Measurements from ENCODE around the gene QRSL1.

The QRSL1 gene

DNA sequence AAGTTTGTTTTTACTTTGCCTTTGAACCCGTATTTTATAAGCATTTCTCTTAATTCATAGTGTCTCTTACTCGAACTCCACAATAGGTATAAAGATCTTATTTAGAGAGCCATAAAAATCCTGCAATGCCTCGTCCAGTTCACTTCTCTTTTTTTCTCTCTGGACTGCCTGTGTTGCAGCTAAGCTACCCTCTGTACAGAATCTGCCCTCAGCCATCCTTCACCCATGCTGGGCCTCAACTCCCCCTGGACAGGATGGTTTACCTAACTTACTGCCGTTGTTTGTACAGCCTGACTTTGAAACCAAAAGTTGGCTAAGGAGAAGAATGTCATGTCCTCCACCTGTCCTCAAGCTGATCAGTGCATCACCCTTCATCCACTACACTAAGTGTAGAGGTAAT, 10.4 kb downstream of the QRSL1 start:
- H3K9me3 Mint-ChIP-seq, result no peaks in the 10 kb centered on the region
- H3K27ac Mint-ChIP-seq, result no peak overlapping the region
- DNase-seq (no peak), ATAC-seq (no peak)
- H3K27me3 Mint-ChIP-seq, result no peaks in the 10 kb centered on the region
- peaks cover 30% of the 10 kb centered on the region for H3K4me1 Mint-ChIP-seq
- no peak overlapping the region for H3K4me3 Mint-ChIP-seq

DNA sequence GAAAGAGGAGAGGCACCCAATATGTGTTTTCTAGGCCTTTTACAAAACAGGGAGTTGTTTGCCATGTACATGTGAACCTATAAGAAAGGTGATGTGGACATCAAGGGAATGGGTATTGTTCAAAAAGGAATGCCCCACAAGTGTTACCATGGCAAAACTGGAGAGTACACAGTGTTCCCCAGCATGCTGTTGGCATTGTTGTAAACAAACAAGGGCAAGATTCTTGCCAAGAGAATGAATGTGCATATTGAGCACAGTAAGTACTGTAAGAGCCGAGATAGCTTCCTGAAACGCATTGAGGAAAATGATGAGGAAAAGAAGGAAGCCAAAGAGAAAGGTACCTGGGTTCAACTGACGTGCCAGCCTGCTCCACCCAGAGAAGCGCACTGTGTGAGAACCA, 13.1 kb downstream of the QRSL1 start:
- Mint-ChIP-seq H3K9me3 (no peaks in the 10 kb centered on the region), H3K27me3 (no peaks in the 10 kb centered on the region), H3K27ac (peak overlapping the region in 1 of 2 donors; percentile 74), H3K4me3 (no peak overlapping the region), H3K4me1 (peaks cover 21% of the 10 kb centered on the region)
- no peak for DNase-seq
- ATAC-seq, result no peak

DNA sequence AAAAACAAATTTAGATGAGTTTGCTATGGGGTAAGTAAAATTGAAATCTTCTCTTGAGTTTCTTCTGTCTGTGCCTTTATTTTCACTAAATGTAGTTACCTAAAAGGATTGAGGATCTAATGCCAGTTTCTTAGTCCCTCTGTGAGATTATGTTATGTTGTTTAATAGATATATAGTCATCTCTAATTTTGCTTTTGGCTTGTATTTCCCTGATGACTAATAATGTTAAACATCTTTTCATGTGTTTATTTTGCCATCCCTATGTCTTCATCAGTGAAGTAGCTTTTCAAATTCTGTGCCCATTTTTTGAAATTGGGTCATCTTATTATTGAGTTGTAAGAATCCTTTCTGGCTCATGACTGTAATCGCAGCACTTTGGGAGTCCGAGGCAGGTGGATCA, 13.7 kb downstream of the QRSL1 start:
- DNase-seq, result no peak
- peaks cover 15% of the 10 kb centered on the region for H3K4me1 Mint-ChIP-seq
- no peaks in the 10 kb centered on the region for H3K9me3 Mint-ChIP-seq
- H3K27me3 Mint-ChIP-seq, result no peaks in the 10 kb centered on the region
- H3K4me3 Mint-ChIP-seq, result no peak overlapping the region
- H3K27ac Mint-ChIP-seq, result no peak overlapping the region
- no peak for ATAC-seq

DNA sequence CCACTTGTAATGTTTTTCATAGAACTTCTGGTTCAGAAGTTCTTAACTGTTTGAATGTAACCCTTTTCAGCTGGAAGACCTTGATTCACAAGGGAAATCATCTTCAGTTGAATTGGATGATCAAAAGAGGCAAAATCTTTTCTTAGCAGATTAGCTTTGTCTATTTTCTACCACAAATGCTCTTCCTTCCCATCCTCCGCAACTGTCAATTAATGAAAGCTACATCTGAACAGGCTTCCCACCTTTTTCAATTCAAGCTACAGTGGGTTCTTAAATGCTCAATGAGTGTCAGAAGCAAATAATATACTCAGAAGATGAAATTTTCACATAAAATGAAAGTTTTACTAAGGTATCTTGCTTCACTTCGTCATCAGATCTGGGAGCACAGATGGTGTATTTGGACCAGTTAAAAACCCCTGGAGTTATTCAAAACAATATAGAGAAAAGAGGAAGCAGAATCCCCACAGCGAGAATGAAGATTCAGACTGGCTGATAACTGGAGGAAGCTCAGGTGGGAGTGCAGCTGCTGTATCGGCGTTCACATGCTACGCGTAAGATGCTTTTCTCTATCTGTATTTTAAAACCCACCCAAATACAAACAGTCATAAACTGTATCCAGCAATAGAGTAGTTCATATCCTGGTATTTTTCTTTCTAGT, 19.4 kb downstream of the QRSL1 start:
- Mint-ChIP-seq H3K4me3 (no peak overlapping the region), H3K4me1 (no peaks in the 10 kb centered on the region), H3K9me3 (no peaks in the 10 kb centered on the region), H3K27ac (no peak overlapping the region), H3K27me3 (no peaks in the 10 kb centered on the region)
- DNase-seq, result no peak
- ATAC-seq, result no peak

DNA sequence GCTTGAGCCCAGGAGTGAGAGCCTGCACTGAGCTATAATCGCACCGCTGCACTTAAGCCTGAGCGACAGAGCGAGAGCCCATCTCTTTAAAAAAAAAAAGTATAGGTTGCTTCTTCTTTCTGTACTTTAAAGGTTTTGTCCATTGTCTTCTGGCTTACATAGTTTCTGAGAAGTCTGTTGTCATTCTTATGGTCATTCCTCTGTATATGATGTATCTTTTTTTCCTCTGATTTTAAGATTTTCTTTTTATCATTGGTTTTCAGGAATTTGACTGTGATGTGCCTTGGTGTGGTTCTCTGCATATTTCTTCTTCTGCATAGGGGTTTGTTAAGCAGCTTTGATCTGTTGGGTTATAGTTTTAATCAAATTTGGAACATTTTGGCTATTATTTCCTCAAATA, 29.1 kb downstream of the QRSL1 start:
- Mint-ChIP-seq H3K4me3 (no peak overlapping the region), H3K27me3 (no peaks in the 10 kb centered on the region), H3K4me1 (peaks cover under 1% of the 10 kb centered on the region), H3K27ac (no peak overlapping the region), H3K9me3 (peaks cover 11 to 17% of the 10 kb centered on the region in 2 donors)
- DNase-seq, result no peak
- no peak for ATAC-seq

DNA sequence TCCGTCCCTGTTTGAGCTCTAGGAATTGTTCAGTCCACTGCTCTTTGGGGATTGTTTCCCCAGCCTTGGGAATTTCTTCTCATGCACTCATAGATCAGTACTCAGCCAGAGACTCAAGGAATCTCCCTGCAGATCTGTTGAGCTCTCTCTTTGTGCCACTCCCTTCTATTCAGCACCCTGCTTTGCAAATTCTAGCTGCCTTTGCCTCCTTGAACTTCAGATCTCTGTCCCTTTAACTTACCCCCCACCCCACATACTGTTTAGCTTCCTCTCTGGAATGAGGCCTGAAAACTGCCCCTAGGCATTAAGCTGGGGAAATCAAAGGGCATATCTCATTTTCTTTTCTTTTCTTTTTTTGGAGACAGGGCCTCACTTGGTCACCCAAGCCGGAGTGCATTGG, 30.5 kb downstream of the QRSL1 start:
- ATAC-seq (no peak), DNase-seq (no peak)
- Mint-ChIP-seq H3K27ac (no peak overlapping the region), H3K9me3 (peaks cover 11 to 17% of the 10 kb centered on the region in 2 donors), H3K4me3 (no peak overlapping the region), H3K27me3 (no peaks in the 10 kb centered on the region), H3K4me1 (peaks cover 6% of the 10 kb centered on the region)

DNA sequence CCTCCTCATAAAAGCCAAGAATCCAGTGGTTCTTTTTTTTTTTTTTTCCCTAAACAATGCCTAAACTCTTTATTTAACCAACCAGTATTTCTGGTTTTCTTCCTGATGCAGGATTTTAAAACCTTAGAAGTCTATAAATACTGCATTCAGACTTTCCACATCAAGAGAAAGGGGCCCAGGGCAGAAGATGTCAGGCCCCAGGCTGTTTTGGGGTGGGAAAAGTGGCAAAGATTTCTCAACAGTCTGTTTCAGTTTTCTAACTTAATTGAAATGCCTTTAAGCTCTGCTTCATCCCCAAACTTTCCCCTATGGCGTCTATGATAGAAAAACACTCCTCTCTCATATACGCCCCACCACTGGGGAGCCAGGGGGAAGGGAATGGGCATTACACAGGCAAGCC, 33.1 kb downstream of the QRSL1 start:
- Mint-ChIP-seq H3K27ac (no peak overlapping the region), H3K9me3 (peaks cover 7 to 11% of the 10 kb centered on the region in 2 donors), H3K4me1 (peaks cover 6% of the 10 kb centered on the region), H3K27me3 (no peaks in the 10 kb centered on the region), H3K4me3 (no peak overlapping the region)
- no peak for DNase-seq
- no peak for ATAC-seq

DNA sequence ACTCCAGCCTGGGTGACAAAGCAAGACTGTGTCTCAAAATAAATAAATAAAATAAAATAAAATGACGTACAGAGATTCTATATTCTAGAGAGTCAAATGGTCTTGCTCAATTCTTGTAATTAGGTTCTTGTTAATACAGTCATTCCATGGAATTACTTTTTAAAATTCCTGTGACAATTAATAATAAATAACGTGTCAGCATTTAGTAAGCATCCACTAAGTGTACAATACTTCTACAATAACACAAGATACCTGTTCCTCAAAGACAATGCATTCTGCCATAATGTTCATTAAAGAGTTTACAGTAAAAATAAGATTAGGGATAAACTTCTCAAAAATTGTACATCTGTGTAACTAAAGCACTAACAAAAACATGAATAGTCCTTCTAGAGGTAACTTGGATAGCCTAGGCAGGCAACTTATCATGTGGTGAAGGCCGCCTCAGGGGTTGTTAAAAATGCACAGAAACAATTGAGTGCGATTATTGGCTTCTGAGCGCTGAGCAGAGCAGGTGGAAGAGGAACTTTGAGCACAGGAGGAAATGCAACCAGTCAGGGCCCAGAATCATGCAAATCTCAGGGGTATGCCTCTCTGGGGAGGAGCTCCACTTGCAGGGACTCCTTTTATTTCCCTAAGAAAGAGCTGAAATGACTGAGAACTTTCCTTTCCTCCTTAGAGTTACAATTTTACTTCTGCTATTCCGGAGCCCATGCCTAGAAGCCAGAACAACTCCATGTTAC, 37.1 kb downstream of the QRSL1 start:
- ATAC-seq (no peak), DNase-seq (no peak)
- Mint-ChIP-seq H3K27ac (no peak overlapping the region), H3K4me1 (peaks cover 6% of the 10 kb centered on the region), H3K4me3 (no peak overlapping the region), H3K9me3 (no peaks in the 10 kb centered on the region), H3K27me3 (no peaks in the 10 kb centered on the region)

DNA sequence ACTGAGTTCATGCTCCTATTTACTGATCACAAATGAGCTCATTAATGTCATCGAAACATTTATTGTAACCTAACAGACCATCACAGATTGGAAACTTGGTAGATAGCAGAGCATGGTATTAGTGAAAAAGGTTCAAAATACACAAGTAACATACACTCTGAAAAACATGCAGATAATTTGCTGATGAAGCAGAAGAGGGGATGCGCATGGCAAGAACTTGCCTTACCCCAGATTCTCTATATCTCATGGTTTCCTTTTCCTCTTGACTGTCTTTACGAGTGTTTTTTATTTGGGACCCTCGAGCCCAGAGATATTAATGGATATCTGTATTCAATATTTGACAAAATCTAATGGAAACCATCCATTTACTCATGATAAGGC, 37.6 kb downstream of the QRSL1 start:
- Mint-ChIP-seq H3K27ac (no peak overlapping the region), H3K4me3 (no peak overlapping the region), H3K27me3 (no peaks in the 10 kb centered on the region), H3K9me3 (no peaks in the 10 kb centered on the region), H3K4me1 (peaks cover 6% of the 10 kb centered on the region)
- ATAC-seq, result no peak
- DNase-seq, result no peak

DNA sequence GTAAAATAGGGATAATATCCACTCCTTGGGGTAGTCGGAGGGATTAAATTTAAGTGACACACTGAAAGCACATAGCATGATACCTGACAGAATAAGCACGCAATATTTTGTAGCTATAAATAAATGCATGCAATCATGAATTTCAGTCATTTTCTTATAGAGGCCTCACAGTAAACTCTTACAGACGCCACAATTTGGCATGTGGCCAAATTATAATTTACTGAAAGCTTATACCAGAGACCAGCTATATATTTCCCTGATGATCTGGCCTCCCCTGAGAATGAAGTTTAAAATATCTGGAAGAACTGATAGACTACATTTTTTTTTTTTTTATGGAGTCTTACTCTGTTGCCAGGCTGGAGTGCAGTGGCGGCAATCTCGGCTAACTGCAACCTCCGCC, 40.9 kb downstream of the QRSL1 start:
- no peak for ATAC-seq
- no peaks in the 10 kb centered on the region for H3K4me1 Mint-ChIP-seq
- H3K9me3 Mint-ChIP-seq, result no peaks in the 10 kb centered on the region
- no peak overlapping the region for H3K27ac Mint-ChIP-seq
- no peak overlapping the region for H3K4me3 Mint-ChIP-seq
- H3K27me3 Mint-ChIP-seq, result no peaks in the 10 kb centered on the region
- DNase-seq, result no peak

DNA sequence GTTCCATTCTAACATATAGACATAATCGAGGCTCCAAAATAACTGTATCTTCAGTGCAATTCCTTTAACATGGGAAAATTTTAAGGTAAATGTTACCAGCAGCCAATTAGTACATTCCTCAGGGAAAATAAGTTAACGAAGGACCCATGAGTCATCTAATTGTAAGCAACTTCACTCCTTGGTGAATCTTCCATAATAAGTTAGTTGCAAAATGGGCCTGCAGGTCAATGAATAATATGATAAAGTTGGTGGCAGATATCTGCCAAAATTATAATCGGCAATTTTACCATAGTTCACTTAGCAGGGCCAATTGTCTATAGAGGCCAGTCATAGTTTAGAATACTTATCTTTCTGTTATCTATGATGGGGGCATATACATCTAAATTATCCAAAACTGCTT, 42.3 kb downstream of the QRSL1 start:
- no peak overlapping the region for H3K27ac Mint-ChIP-seq
- H3K9me3 Mint-ChIP-seq, result no peaks in the 10 kb centered on the region
- H3K4me3 Mint-ChIP-seq, result no peak overlapping the region
- ATAC-seq (no peak), DNase-seq (no peak)
- no peaks in the 10 kb centered on the region for H3K4me1 Mint-ChIP-seq
- no peaks in the 10 kb centered on the region for H3K27me3 Mint-ChIP-seq

DNA sequence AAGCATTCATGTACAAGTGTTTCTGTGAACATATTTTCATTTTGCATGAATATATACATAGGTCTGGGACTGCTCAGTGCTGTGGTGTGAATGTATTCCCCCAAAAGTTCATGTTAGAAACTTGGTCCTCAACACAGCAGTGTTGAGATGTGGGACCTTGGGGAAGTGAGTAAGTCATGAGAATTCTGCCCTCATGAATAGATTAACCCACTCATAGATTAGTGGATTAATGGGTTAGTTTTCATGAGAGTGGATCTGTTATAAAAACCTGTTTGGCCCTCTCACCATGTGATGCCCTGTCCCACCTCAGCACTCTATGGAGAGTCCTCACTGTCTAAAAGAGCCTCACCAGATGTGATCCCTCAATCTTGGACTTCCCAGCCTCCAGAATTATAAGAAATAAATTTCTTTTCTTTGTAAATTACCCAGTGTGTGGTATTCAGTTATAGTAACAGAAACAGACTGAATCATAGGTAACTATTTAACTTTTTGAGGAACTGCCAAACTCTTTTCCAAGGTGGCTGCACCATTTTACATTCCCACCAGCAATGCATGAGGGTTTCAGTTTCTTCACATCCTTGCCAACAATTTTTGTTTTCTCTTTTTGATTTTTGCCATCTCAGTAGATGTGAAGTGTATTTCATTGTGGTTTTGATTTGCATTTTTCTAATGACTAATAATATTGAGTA, 45.3 kb downstream of the QRSL1 start:
- ATAC-seq (no peak), DNase-seq (no peak)
- no peaks in the 10 kb centered on the region for H3K27me3 Mint-ChIP-seq
- no peaks in the 10 kb centered on the region for H3K4me1 Mint-ChIP-seq
- H3K27ac Mint-ChIP-seq, result no peak overlapping the region
- no peaks in the 10 kb centered on the region for H3K9me3 Mint-ChIP-seq
- no peak overlapping the region for H3K4me3 Mint-ChIP-seq

DNA sequence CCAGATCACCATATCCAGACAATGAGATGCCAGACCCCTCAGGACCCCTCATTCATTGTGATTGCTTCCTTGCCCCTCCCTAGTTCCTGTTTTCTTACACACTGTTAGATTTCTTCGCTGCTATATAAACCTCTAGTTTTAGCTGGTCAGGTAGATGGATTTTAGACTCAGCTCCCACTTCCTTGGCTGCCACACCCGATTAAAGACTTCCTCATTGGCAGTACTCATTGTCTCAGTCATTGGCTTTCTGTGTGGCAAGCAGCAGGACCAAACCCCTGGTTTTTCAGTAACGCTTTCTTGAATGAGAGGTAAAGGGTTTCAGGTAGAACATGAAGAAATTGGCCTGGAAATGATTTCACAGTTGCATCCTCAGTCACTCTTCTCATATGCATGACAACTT, 47.9 kb downstream of the QRSL1 start:
- Mint-ChIP-seq H3K9me3 (no peaks in the 10 kb centered on the region), H3K27me3 (no peaks in the 10 kb centered on the region), H3K4me3 (no peak overlapping the region), H3K27ac (no peak overlapping the region), H3K4me1 (no peaks in the 10 kb centered on the region)
- DNase-seq (no peak), ATAC-seq (no peak)

DNA sequence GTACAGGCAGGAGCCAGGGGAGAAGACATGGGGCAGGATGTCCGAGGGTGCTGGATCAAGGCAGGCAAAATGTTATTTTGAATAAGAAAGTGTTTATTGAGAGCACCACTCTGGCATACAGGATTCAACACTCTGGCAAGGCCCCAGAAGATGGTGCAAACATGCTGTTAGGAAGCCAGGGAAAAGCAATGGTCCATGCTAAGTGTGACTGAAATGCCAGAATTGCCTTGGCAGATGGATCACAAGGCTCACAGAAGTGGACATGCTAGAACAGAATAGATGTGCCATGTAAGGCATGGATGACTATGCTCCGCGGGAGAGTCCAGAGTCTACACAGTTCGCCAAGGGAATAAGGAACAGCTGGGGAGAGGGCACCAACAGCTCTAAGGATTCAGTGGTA, 54.6 kb downstream of the QRSL1 start:
- DNase-seq (no peak), ATAC-seq (no peak)
- Mint-ChIP-seq H3K4me3 (no peak overlapping the region), H3K27me3 (no peaks in the 10 kb centered on the region), H3K9me3 (no peaks in the 10 kb centered on the region), H3K27ac (no peak overlapping the region), H3K4me1 (no peaks in the 10 kb centered on the region)

DNA sequence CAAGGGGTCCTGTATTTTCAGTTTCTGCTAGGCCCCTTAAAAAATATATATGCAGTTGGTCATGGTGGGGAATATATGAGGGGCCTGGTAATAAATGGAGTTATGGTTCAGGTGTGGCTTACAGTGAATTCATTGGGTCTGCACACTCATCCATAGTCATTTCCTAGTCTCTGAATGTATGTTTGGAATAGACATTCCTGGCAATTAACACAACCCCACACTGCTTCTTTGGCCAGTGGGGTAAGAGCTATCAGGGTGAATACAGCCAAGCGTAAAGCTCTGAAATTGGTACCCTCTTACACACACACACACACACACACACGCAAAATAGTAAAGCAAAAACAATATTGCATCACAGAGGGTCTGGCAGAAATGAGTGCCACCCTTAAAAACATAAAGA, 56.5 kb downstream of the QRSL1 start:
- no peak overlapping the region for H3K4me3 Mint-ChIP-seq
- H3K4me1 Mint-ChIP-seq, result no peaks in the 10 kb centered on the region
- no peaks in the 10 kb centered on the region for H3K9me3 Mint-ChIP-seq
- H3K27me3 Mint-ChIP-seq, result no peaks in the 10 kb centered on the region
- no peak overlapping the region for H3K27ac Mint-ChIP-seq
- DNase-seq (no peak), ATAC-seq (no peak)

DNA sequence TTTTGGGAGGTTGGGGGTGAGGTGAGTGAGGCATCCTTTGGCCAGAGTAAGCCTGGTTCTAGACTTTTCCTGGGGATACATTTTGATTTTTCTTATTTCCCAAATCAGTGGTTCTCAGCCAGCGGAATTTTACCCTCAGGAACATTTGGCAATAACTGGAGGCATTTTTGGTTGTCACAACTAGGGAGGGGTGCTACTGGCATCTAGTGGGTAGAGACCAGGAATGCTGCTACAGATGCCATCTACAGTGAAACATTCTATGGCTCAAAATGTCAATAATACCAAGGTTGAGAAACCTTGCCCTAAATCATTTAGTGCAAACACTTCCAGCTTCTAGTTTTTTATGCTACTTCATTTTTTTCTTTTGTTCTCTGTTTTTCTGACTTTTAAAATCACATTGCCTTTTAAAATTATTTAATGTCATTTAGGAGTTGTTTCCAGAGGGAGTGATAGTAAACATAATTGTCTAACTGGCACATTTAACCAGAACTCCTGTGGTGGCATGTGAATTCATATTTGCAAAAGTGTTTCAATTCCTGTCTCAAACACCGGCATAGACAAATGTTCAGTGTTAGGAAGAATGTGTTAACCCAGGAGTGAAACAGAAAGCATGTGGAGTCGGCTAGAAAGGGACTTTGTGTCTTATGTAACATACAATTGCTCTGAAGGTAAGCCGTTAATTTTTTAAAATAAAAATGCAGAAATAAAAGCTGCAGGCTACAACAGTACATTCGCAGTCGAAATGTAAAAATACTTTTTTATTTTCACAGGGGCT, 59.0 kb downstream of the QRSL1 start:
- DNase-seq (no peak), ATAC-seq (no peak)
- H3K27me3 Mint-ChIP-seq, result no peaks in the 10 kb centered on the region
- no peak overlapping the region for H3K4me3 Mint-ChIP-seq
- no peaks in the 10 kb centered on the region for H3K4me1 Mint-ChIP-seq
- no peaks in the 10 kb centered on the region for H3K9me3 Mint-ChIP-seq
- peak overlapping the region in 1 of 2 donors; percentile 48 for H3K27ac Mint-ChIP-seq

Data from stimulated activated naive CD8-positive, alpha-beta T cell treated with anti-CD3 and anti-CD28 coated beads, Interleukin-15, amount 100 ng/mL, for 72 hours (primary cell).